Amniotic stem cell (primary cell): ENCODE data around the gene C20orf204.

ENCODE experiments used
- DNase-seq: peaks from one replicate; lab custom pipeline; 2025; lab: John Stamatoyannopoulos, UW

The C20orf204 gene

DNA sequence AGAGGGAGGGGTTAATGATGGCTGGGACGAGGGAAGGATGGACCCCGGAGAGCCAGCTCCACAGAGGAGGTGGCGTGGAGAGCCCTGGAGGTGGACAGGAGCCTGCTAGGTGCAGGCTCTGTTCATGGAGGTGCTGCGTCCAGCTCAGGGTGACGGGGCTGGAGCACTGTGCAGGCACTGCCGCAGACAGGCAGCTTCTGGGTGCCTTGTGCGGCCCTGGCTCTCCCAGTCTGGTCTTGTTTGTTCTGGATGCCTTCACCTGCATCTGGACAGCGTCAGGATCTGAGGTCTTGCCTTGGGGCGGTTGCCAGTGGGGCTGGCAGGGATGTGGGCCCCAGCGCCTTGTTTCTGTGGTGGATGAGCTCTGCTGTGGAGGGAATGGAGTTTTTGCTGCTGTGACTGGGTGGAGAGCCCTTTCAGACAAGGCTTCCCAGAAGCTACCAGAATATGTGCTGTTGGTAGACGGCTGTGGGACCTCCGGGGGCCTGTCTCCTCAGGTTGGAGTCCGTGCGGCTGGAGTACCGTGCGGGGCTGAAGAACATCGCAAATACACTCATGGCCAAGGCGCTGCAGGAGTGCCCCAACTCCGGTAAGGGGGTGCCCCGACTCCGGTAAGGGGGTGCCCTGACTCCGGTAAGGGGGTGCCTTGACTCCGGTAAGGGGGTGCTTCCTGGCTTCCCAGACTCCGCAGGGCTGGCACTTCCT, 7.8 kb upstream of the C20orf204 start:
- DNase-seq = no peak

DNA sequence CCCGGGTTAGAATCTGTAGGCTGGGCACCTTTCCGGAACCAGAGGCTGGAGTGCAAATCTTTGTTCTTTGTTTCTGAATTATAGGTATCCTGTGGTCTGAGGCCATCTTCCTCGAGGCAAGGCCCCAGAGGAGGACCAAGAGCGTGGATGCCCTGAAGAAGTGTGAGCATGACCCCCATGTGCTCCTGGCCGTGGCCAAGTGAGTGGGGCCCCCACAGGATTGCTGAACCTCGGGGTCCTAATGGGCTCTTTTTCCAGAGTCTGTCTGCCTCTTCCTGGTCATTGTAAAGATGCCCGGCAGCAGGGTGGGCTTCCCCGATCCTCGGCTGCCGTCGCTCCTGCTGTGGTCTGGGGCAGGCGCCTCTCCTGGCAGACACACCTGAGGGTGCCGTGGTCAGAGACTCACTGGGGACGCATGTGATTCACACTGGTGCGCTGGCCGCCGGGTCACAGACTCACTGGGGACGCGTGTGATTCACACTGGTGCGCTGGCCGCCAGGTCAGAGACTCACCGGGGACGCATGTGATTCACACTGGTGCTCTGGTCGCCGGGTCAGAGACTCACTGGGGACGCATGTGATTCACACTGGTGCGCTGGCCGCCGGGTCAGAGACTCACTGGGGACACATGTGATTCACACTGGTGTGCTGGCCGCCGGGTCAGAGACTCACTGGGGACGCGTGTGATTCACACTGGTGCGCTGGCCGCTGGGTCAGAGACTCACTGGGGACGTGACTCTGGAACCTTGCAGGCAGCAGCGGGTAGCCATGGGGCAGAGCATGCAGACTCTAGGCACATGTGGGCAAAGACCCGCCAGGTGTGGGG, 6.5 kb upstream of the C20orf204 start:
- no peak for DNase-seq

DNA sequence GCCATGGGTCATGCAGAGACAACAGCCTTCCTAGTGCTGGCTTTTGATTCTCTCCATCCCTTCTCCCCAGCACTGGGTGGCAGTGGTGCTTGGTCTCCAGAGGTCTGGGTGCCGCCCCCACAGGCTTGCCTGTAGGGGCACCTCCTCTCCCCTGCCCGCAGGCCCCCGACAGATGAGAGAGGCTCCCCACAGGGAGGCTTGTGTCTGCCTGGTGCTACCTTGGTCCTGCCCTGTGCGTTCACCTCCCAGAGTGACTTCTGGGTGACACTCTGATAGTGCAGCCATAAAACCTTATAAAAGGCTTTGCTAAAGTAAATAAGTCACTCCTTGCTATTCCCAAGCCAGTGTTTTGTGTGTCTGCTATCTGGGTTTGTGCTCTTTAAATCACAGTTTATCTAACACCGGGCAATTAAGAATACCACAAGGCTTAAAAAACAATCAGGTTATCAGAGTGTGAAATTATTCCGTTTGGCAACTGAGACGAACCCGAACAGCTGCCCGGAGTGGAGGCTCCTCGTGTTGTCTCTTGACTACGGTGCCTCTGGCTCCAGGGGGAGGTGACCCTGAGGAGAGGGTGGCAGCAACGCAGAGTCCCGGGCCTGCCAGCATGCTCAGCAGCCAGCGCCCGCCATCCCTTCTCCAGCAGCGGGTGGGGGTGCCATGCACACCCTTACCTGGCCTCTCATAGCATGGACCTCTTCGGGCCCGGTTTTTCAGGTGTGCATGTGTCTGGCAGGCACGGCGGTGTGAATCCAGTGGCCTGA, 5.4 kb upstream of the C20orf204 start:
- DNase-seq = no peak

GRCh38 chr20:64031822-64032314, 4.1 kb upstream of the C20orf204 start:
- no peak for DNase-seq

DNA sequence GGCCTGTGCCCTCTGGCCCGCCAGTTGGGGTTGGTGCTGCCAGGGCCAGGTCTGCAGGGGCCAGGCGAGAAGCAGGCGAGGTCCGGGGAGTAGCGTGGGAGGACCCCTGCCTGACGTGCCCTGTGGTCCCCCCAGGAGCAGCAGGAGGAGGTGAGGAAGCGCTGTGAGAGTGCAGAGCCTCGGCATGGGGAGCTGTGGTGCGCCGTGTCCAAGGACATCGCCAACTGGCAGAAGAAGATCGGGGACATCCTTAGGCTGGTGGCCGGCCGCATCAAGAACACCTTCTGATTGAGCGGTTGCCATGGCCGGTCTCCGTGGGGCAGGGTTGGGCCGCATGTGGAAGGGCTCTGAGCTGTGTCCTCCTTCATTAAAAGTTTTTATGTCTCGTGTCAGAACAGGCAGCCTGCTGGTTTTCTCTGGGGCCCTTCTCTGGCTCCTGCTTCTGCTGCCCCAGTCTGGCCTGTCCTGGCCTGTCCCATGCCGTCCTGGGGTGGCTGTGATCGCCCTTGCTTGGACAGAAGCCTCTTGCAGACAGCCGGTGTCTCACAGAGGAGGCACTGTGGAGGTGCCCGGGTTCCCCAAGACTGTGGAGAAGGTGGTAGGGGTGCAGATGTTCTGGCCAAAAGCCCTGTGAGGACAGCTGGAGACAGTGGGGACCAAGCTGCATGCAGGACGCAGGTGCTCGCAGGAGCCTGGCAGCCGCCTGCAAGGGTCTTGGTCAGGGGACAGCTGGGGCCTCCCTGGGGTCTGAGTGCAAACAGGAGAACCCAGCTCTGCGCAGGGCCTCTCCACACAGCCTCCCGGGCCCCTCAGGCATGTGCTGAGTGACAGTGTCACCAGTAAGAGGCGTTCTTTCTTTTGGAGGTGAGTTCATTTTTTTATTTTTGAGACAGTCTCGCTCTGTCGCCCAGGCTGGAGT, 3.0 kb upstream of the C20orf204 start:
- no peak for DNase-seq

DNA sequence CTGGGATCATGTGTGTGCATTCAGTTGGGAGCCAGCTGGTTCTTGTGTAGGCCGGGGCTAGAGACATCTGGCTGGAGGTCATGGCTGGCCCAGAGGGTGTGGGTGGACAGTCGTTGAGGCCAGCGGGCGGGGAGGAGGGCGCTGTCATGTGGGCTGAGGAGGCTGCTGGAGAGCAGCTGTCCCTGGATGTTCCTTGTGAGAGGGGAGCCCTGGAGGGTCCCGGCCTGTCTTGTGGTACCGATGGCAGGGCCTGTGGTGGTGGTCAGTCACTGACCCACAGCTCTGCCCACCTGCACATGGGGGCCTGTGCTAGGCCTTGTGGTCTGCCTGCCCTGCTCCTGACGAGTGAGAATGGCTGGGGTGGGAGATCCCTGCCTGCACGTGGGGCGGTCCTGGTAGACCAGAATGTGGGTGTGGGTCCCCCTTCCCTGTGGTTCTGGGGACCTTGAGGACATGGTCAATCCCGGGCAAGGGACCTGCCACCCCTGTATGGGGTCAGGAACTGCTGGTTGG, 1.9 kb upstream of the C20orf204 start:
- no peak for DNase-seq

- no peak for DNase-seq
Measured at GRCh38 chr20:64035066-64035932, 683 bp upstream of the C20orf204 start.

DNA sequence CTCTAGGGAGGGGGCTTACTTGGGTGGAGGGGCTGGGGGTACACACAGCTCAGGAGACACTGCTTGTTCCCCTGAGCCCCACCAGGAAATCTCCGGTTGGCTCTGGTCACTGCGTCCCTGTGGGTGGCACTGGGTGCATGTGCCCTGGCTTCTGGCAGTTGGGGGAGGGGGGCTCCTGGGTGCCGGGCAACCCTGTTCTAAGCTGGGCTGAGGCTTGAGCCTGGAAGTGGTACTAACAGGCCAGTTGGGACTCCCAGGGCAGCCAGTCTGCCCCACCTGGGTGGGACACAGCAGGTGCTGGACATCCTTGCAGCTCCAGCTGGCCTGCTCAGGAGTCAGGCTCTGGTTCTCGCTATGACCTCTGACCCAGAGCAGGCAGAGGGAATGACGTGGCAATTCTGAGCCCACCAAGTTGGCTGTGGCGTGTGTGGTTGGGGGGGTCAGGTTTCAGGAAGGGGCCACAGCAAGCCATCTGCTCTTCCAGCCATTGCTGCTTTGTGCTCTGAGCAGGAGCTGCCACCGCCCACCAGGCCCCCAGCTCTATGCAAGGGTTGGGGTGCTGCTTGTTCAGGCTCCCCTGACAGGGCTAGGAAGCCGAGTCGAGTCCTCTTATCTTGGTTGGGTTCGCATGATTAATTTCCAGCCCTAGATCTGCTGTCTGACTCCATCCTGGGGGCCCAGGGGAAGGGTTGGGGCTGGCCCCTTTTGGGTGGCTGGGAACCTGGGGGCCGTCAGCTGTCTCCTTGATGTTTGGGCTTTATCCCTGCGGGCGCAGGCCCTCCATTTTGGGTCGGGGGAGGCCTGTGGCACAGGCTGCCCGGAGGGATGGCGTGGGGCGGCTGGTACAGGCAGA, 590 bp downstream of the C20orf204 start:
- no peak for DNase-seq

GRCh38 chr20:64037199-64037497, 1.2 kb downstream of the C20orf204 start:
- DNase-seq = no peak

DNA sequence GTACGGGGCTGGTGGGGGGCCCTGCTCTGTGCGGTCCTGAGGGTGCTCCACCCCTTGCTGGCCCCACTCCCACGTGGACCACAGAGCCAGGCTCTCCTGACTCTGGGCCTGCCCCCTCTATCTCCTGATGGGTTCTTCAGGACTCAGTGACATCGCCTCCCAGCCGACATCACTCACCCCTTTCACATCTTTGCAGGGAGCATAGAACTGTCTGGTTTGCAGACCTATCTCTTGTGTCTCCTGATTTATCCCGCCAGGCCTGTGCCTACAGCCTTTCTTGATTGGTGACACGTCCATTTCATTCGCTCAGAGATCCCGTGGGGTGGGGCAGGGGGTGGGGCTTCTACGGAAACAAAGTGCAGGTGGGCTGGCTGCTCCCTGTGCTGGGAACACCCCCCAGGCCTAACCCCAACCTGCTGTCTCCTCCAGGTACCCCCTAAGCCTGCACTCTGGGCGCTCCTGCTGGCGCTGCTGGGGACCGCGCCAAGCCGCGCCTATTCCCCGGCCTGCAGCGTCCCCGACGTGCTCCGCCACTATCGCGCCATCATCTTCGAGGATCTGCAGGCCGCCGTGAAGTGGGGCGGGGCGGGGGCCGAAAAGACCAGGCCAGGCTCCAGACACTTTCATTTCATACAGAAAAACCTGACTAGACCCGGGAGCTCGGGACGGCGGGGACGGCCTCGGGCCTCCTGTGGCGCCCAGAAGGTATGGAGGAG, 1.7 kb downstream of the C20orf204 start:
- DNase-seq = no peak

- DNase-seq = no peak
Measured at GRCh38 chr20:64038224-64038564, 2.2 kb downstream of the C20orf204 start.

DNA sequence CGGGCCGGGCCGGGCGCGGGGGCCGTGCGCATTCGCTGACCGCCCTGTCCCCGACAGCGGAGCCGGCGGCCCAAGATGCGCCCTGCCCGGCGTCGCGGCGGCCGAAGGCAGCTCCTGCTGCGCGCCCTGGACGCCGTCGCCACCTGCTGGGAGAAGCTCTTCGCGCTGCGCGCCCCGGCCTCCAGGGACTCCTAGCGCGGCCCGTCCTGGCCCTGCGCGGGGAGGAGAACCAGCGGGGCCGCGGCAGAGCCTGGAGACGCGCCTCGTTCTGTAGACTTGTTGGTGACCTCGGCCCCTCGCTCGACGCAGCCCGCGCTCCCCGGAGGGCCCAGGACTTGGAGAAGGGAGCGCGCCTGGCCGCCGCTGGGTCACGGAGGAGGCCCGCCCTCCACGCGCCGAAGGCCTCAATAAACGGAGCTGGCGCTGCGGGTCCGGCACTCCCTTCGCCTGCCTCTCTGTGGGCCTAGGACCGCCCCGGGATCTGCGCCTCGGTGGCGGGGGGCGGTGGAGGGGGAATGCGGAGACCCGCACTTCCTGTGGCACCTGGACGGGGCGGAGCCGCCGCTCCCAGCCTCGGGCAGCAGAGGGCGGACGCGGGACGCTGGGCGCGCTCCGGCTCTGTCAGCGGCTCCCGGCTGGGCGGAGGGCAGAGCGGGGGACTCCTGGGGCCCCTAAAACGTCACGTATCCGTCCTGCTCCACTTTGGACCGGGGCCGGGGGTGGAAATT, 2.7 kb downstream of the C20orf204 start:
- DNase-seq = no peak

DNA sequence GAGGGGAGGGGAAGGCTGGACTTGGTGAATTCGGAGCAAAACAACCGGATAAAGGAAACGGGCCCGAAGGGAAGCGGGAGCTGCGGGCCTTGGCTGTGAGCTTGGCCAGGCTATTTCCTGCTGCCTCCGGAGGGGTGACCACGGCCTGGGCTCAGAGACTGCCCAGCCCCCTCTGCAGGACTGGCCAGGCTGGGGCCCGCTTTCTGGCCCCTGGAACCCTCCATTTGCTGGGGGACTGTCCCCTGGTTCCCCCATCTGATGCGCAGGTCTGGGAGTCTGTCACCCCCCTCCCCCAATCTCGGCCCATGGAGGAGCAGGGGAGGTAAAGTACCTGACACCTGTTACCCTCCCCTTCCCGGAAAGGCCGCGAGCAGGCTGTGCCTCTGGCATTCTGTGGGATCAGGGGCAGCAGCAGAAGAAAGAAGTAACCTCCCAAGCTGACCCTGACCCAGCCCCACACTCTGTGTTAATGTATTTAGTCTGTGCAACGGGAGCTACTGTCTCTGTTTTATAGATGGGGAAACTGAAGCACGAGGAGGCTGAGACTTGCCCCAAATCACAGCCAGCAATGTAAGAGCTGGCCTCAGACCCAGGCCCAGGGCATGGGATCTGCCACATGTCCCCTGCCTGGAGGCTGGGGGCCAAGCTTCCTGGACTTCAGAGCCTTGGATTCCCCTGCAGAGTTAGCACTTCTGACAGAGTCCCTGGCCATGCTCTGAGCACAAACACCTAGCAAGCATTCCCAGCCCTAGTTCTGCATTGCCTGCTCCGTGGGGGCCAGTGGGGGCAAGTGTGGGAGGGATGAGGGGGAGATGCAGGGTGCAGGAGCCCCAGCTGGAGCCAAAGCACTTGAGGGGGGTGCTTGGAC, 3.5 kb downstream of the C20orf204 start:
- DNase-seq = no peak

- no peak for DNase-seq
Measured at GRCh38 chr20:64040231-64041039, 4.5 kb downstream of the C20orf204 start.

- no peak for DNase-seq
Measured at GRCh38 chr20:64041040-64041780, 5.2 kb downstream of the C20orf204 start.

DNA sequence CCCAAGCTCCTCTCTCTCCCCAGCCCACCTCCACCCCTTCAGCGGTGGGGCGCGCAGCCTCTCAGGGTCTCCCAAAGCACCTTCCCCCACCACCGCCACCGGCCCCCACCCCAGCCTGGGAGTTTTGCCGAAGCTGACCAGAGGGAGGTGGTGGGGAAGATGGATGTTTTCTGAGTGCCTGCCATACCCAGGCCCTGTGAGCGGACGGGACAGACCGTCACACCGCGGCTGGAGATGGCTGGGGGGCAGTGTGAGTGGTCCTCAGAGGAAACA, 5.7 kb downstream of the C20orf204 start:
- no peak for DNase-seq
